Heart left ventricle (tissue), 13 donors: Measurements from ENCODE around the gene APMAP.

Experiments used
- POLR2A ChIP-seq, 2 donors: fragments of 450-650 bp; IDR thresholded peaks; one replicate each; pipeline ENCODE4 v1.6.1; 2017; ENCODE audit warnings: antibody characterized with exemption in 2 of 2, mild to moderate bottlenecking in 2 of 2, moderate library complexity in 2 of 2
- TF ChIP-seq, protein P1 (sequence below), 12 donors: fragments of 200-600 bp; sonication (generic) in 4 of 12; IDR thresholded peaks; one replicate each; pipeline versions ENCODE4 v1.5.0 to v1.8.0; 2018 to 2022; ENCODE audit warnings: antibody characterized with exemption in 12 of 12, mild to moderate bottlenecking in 5 of 12
- donor health status: ischemic (EF 13 %, LVEDD 7.1; RV severe dilation, severe dysfunction).
- donor health status: DM: no; HTN: yes; CAD: no.
- donor health status: DM: no; HTN: no; CAD: no.
- donor health status: ischemic (EF 25% LVEDD 6.9; RV normal size, moderate dysfunction).
- donor health status: ischemic (EF 25% LVEDD 5.7; RV mildly dilated, moderate dysfunction).
- donor health status: ischemic (EF 35%, LVEDD 5.7; RV mildly dilated, moderate dysfunction).
- donor health status: nonischemic (EF 11% LVEDD 7.7; RV severe dilation, severe dysfunction).
- donor health status: DM: yes; HTN: yes; CAD: no.
- donor health status: PGD.
- donor health status: ischemic (EF 29% LVEDD 5.4; RV normal size, mild dysfunction).
- donor health status: nonischemic (EF 23%, LVEDD 6.1; RV moderate dilation, normal function).

DNA sequence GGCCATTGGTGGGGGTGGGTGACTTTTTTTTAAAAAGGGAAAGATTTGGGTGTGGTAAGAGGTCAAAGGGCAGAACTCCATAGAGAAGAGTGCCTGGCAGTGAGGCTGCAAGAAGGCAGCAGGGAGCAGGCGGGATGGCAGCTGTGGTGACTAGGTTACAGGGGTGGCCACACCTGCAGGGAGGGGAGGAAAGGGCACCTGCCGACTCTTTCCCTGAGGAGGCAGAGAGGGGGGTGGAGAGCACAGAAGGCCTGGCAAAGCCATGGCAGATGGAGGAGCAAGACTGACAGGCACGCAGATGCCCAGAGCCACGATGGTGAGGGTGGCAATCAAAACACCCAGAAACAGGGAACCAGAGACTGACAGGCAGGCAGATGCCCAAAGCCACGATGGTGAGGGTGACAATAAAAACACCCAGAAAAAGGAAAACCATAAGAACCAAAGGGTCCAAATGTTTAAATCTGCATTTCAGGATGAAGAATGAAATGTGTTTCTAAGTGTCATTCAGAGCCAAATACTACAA, 24.2 kb downstream of the APMAP start:
- TF ChIP-seq, protein P1, sequence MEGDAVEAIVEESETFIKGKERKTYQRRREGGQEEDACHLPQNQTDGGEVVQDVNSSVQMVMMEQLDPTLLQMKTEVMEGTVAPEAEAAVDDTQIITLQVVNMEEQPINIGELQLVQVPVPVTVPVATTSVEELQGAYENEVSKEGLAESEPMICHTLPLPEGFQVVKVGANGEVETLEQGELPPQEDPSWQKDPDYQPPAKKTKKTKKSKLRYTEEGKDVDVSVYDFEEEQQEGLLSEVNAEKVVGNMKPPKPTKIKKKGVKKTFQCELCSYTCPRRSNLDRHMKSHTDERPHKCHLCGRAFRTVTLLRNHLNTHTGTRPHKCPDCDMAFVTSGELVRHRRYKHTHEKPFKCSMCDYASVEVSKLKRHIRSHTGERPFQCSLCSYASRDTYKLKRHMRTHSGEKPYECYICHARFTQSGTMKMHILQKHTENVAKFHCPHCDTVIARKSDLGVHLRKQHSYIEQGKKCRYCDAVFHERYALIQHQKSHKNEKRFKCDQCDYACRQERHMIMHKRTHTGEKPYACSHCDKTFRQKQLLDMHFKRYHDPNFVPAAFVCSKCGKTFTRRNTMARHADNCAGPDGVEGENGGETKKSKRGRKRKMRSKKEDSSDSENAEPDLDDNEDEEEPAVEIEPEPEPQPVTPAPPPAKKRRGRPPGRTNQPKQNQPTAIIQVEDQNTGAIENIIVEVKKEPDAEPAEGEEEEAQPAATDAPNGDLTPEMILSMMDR (IDR thresholded peaks at IDR 0.05), result no peak
- TF ChIP-seq POLR2A (IDR thresholded peaks at IDR 0.05), result no peak
